Endothelial cell of umbilical vein (primary cell): ENCODE results near the gene IFNA1. TPM values are rescaled to one million over a fixed set of nuclear protein-coding genes. Genes with fewer than 3 reads are reported as not detected.

Source experiments
- BruUV-seq: library from RNA; stranded (reverse); fragments of 400-500 nt; replicated peaks from 2 replicates; lab custom pipeline; 2021; lab: Mats Ljungman, UMichigan
- CTCF ChIA-PET: fragments of 300-600, 350-600 bp; sonication (Branson Sonifier 250); formaldehyde crosslinking; loops from one replicate; lab custom pipeline; 2021; ENCODE audit warnings: antibody characterized with exemption, inconsistent platforms; lab: Charles Lee
- POLR2A ChIA-PET: fragments of 300-600, 350-600 bp; sonication (Branson Sonifier 250); formaldehyde crosslinking; loops from one replicate; lab custom pipeline; 2021; ENCODE audit warnings: antibody characterized with exemption, inconsistent platforms; lab: Charles Lee
- DNase-seq: peaks from one replicate; pipeline ENCODE4 v3.0.0-alpha.2; 2011; ENCODE audit warnings: low read depth, low spot score
- FAIRE-seq: peaks from 2 replicates; lab custom pipeline; 2011; peaks lifted over from hg19 to GRCh38; lab: Jason Lieb, UNC
- H2AFZ ChIP-seq: 2 replicates; pipeline ENCODE4 v1.6.0; 2012; ENCODE audit warnings: low read depth, low read length, control low read depth, inconsistent platforms
- H3K27ac ChIP-seq: 2 replicates; pipeline ENCODE4 v1.5.1; 2011; ENCODE audit warnings: low read depth, mild to moderate bottlenecking, control low read depth, low read length, moderate library complexity; ENCODE audit not compliant: insufficient read depth
- H3K27me3 ChIP-seq, 2 experiments: 2 replicates each; pipeline versions ENCODE4 v1.6.0 to v1.6.1; 2011; ENCODE audit warnings: low read length in 2 of 2, mixed read lengths in 1 of 2; ENCODE audit not compliant: control insufficient read depth in 2 of 2, insufficient read depth in 2 of 2
- H3K36me3 ChIP-seq, 2 experiments: 2 replicates in 1 of 2; 3 replicates in 1 of 2; pipeline ENCODE4 v1.5.1; 2011; ENCODE audit warnings: low read length in 2 of 2, mild to moderate bottlenecking in 1 of 2, moderate library complexity in 1 of 2; ENCODE audit not compliant: control insufficient read depth in 2 of 2, insufficient read depth in 2 of 2; ENCODE audit errors: extremely low read depth in 1 of 2
- H3K4me1 ChIP-seq: 3 replicates; pipeline ENCODE4 v1.5.1; 2011; ENCODE audit warnings: mild to moderate bottlenecking, low read length; ENCODE audit not compliant: control insufficient read depth, insufficient read depth; ENCODE audit errors: extremely low read depth
- H3K4me2 ChIP-seq: 2 replicates; pipeline ENCODE4 v1.6.1; 2011; ENCODE audit warnings: low read length, control low read depth, mixed read lengths; ENCODE audit not compliant: insufficient read depth
- H3K4me3 ChIP-seq, 3 experiments: fragments of 200-600 bp in 1 of 3; sonication (generic), shearing (Covaris generic) in 1 of 3; replicated peaks in 1 of 3; 2 replicates each; pipeline ENCODE4 v1.5.1; 2011 to 2016; ENCODE audit warnings: control low read depth in 3 of 3, low read length in 3 of 3, mild to moderate bottlenecking in 2 of 3, inconsistent platforms in 1 of 3, low read depth in 1 of 3, moderate library complexity in 1 of 3; ENCODE audit not compliant: insufficient read depth in 1 of 3
- H3K79me2 ChIP-seq: 2 replicates; pipeline ENCODE4 v1.6.0; 2012; ENCODE audit warnings: low read length, inconsistent platforms; ENCODE audit not compliant: control insufficient read depth, insufficient read depth
- H3K9ac ChIP-seq: replicated peaks from 2 replicates; pipeline ENCODE3; 2011; ENCODE audit warnings: low read length, control low read depth; ENCODE audit not compliant: insufficient read depth; ENCODE audit errors: extremely low read depth
- H3K9me1 ChIP-seq: replicated peaks from 3 replicates; pipeline ENCODE4 v1.6.0; 2011; ENCODE audit warnings: mild to moderate bottlenecking, low read length; ENCODE audit not compliant: control insufficient read depth, insufficient read depth; ENCODE audit errors: extremely low read depth
- H3K9me3 ChIP-seq: replicated peaks from 2 replicates; pipeline ENCODE4 v1.5.1; 2012; ENCODE audit warnings: low read length, inconsistent platforms; ENCODE audit not compliant: control insufficient read depth, insufficient read depth
- H4K20me1 ChIP-seq: replicated peaks from 2 replicates; pipeline ENCODE3; 2011; ENCODE audit warnings: mild to moderate bottlenecking, low read length; ENCODE audit not compliant: control insufficient read depth, insufficient read depth; ENCODE audit errors: extremely low read depth
- CTCF ChIP-seq, 2 donors: IDR thresholded peaks; 1 replicate in 1 of 2; 2 replicates in 1 of 2; pipeline ENCODE4 v1.5.1; 2011; ENCODE audit warnings: low read length in 2 of 2, mild to moderate bottlenecking in 2 of 2, moderate library complexity in 2 of 2, control low read depth in 1 of 2, inconsistent platforms in 1 of 2, low read depth in 1 of 2; ENCODE audit not compliant: insufficient read depth in 1 of 2; ENCODE audit errors: extremely low read depth in 1 of 2
- EZH2 ChIP-seq: IDR thresholded peaks from 2 replicates; pipeline ENCODE4 v1.6.1; 2012; ENCODE audit warnings: borderline replicate concordance, low read depth, mild to moderate bottlenecking, moderate library complexity, low read length, inconsistent platforms; ENCODE audit not compliant: severe bottlenecking
- FOS ChIP-seq: IDR thresholded peaks from 2 replicates; pipeline ENCODE4 v1.6.1; 2011; ENCODE audit warnings: mild to moderate bottlenecking, low read length, moderate library complexity, borderline replicate concordance; ENCODE audit not compliant: insufficient read depth
- GATA2 ChIP-seq: IDR thresholded peaks from 2 replicates; pipeline ENCODE4 v1.7.0; 2011; ENCODE audit warnings: low read depth, mild to moderate bottlenecking, moderate library complexity, mixed read lengths, low read length; ENCODE audit not compliant: insufficient read length, insufficient read depth
- JUN ChIP-seq: IDR thresholded peaks from 2 replicates; pipeline ENCODE4 v1.6.1; 2011; ENCODE audit warnings: borderline replicate concordance, low read depth; ENCODE audit not compliant: insufficient read length, insufficient read depth
- MAX ChIP-seq: IDR thresholded peaks from 2 replicates; pipeline ENCODE4 v1.6.1; 2011; ENCODE audit not compliant: insufficient read depth, insufficient read length
- MYC ChIP-seq: IDR thresholded peaks from one replicate; pipeline ENCODE4 v1.6.1; 2011; ENCODE audit warnings: mild to moderate bottlenecking, low read depth, low read length
- POLR2A ChIP-seq: IDR thresholded peaks from 2 replicates; pipeline ENCODE4 v1.6.1; 2012; ENCODE audit warnings: low read depth, mild to moderate bottlenecking, control low read depth, low read length
- POLR2AphosphoS5 ChIP-seq: IDR thresholded peaks from 2 replicates; pipeline ENCODE4 v1.6.1; 2012; ENCODE audit warnings: low read depth, mild to moderate bottlenecking, control low read depth, low read length, moderate library complexity; ENCODE audit not compliant: insufficient read depth
- dilution Hi-C: fragments of 300-500 bp; cut with MboI; formaldehyde crosslinking; loops from one replicate; pipeline ENCODE4 v1.15.0; 2019; ENCODE audit warnings: low sequenced_read_pairs; ENCODE audit not compliant: extremely low pct_ligation_motif_present
- intact Hi-C: fragments of 100-400 bp; cut with micrococcal nuclease; formaldehyde crosslinking; loops from one replicate; pipeline ENCODE4 v1.10.0; 2022
- polyA plus RNA-seq, 4 experiments: library from polyadenylated mRNA; depleted of rRNA in 3 of 4; stranded (reverse) in 3 of 4; unstranded in 1 of 4; fragments of >200 nt; gene quantifications; 2 replicates each; pipeline versions ENCODE4 v1.2.1 to v1.2.3, GENCODE V29; 2011 to 2012; ENCODE audit warnings: missing spikeins in 1 of 4
- total RNA-seq: library from RNA; stranded (reverse); gene quantifications from 2 replicates; pipeline ENCODE4 v1.2.3, GENCODE V29; 2021

The IFNA1 gene
- total and polyA plus RNA-seq, 2 donors (not counting 3 experiments of a cell fraction or from before 2014, with no cell fraction given), result not detected

- ChIA-PET CTCF (no interaction called here), POLR2A (no interaction called here)
- Histone ChIP-seq H3K9me3 (no peaks in the 10 kb centered on the region), H3K4me3 (no peak overlapping the region), H3K27me3 (no peaks in the 10 kb centered on the region), H3K4me1 (peaks cover 2% of the 10 kb centered on the region), H4K20me1 (no peaks in the 10 kb centered on the region), H3K9me1 (no peaks in the 10 kb centered on the region), H3K9ac (no peak overlapping the region), H3K27ac (no peak overlapping the region), H3K4me2 (no peak overlapping the region), H2AFZ (no peak overlapping the region), H3K36me3 (no peaks in the 10 kb centered on the region), H3K79me2 (no peaks in the 10 kb centered on the region)
- DNase-seq (no peak), FAIRE-seq (no peak)
- intact Hi-C loops (no loop called here), dilution Hi-C loops (no loop called here)
- TF ChIP-seq MAX, result no peak
- TF ChIP-seq MYC, result no peak
- TF ChIP-seq POLR2AphosphoS5, result no peak
- TF ChIP-seq FOS, result no peak
- TF ChIP-seq CTCF (IDR thresholded peaks at IDR 0.05; ENCODE audit: extremely low read depth in 1 of 2, insufficient read depth in 1 of 2, low read depth in 1 of 2, low read length in 2 of 2), result no peak
- no peak for TF ChIP-seq EZH2
- TF ChIP-seq GATA2, result no peak
- no peak for TF ChIP-seq JUN
- no peak for TF ChIP-seq POLR2A
- no TSS peak for BruUV-seq
These were observed 39.0 kb downstream of the IFNA1 start for GRCh38 chr9:21479152-21479702.
